SK-N-SH treated with all-trans-retinoic acid at 6 μM for 48 hours (cell line): ENCODE data around the gene TCTA.

Experiments used
- ATAC-seq: fragments of 200-7000 bp; cut with Tn5 transposase; 3 replicates; pipeline ENCODE4 v1.9.1; 2020; ENCODE audit warnings: mild to moderate bottlenecking, moderate library complexity
- ARNTL ChIP-seq: fragments of 450-650 bp; formaldehyde crosslinking; IDR thresholded peaks from 2 replicates; pipeline ENCODE4 v1.5.0; 2020; ENCODE audit warnings: low read depth, mild to moderate bottlenecking, moderate library complexity, borderline replicate concordance
- BACH2 ChIP-seq: fragments of 250-450 bp; sonication (Bioruptor Pico); IDR thresholded peaks from 2 replicates; pipeline ENCODE4 v1.9.0; 2021; ENCODE audit warnings: mild to moderate bottlenecking, borderline replicate concordance
- CREB5 ChIP-seq: fragments of 250-450 bp; sonication (Bioruptor Pico); IDR thresholded peaks from 2 replicates; pipeline ENCODE4 v1.5.1; 2020; ENCODE audit warnings: low read depth, mild to moderate bottlenecking, moderate library complexity
- CSDC2 ChIP-seq: fragments of 250-450 bp; sonication (Bioruptor Pico); IDR thresholded peaks from 2 replicates; pipeline ENCODE4 v1.5.0; 2020; ENCODE audit warnings: mild to moderate bottlenecking, moderate library complexity
- CSRNP3 ChIP-seq: fragments of 250-450 bp; sonication (Bioruptor Pico); IDR thresholded peaks from 2 replicates; pipeline ENCODE4 v1.5.1; 2021; ENCODE audit warnings: mild to moderate bottlenecking, moderate library complexity
- ESRRG ChIP-seq: fragments of 250-450 bp; sonication (Bioruptor Pico); IDR thresholded peaks from 2 replicates; pipeline ENCODE4 v1.6.1; 2021; ENCODE audit warnings: mild to moderate bottlenecking
- GLIS3 ChIP-seq: fragments of 250-450 bp; sonication (Bioruptor Pico); IDR thresholded peaks from 2 replicates; pipeline ENCODE4 v1.5.0; 2020; ENCODE audit warnings: mild to moderate bottlenecking, moderate library complexity
- OSR1 ChIP-seq: fragments of 250-450 bp; sonication (Bioruptor Pico); IDR thresholded peaks from 2 replicates; pipeline ENCODE4 v1.8.0; 2022; ENCODE audit warnings: moderate library complexity, mild to moderate bottlenecking, inconsistent platforms
- PATZ1 ChIP-seq: fragments of 250-450 bp; sonication (Bioruptor Pico); IDR thresholded peaks from 2 replicates; pipeline ENCODE4 v1.8.0; 2020; ENCODE audit warnings: mild to moderate bottlenecking, moderate library complexity, borderline replicate concordance
- PPARA ChIP-seq: fragments of 250-450 bp; sonication (Bioruptor Pico); IDR thresholded peaks from 2 replicates; pipeline ENCODE4 v1.5.0; 2020; ENCODE audit warnings: mild to moderate bottlenecking, borderline replicate concordance
- SNAI2 ChIP-seq: fragments of 250-450 bp; sonication (Bioruptor Pico); IDR thresholded peaks from 2 replicates; pipeline ENCODE4 v1.5.0; 2020; ENCODE audit warnings: mild to moderate bottlenecking, moderate library complexity
- TOX ChIP-seq: fragments of 250-450 bp; sonication (Bioruptor Pico); IDR thresholded peaks from 2 replicates; pipeline ENCODE4 v1.8.0; 2021; ENCODE audit warnings: mild to moderate bottlenecking, moderate library complexity, borderline replicate concordance
- TSHZ2 ChIP-seq: fragments of 250-450 bp; sonication (Bioruptor Pico); IDR thresholded peaks from 2 replicates; pipeline ENCODE4 v1.5.0; 2020; ENCODE audit warnings: mild to moderate bottlenecking, moderate library complexity
- ZC3H10 ChIP-seq: fragments of 250-450 bp; sonication (Bioruptor Pico); IDR thresholded peaks from 2 replicates; pipeline ENCODE4 v1.5.1; 2021; ENCODE audit warnings: mild to moderate bottlenecking, moderate library complexity
- ZFP3 ChIP-seq: fragments of 250-450 bp; sonication (Bioruptor Pico); IDR thresholded peaks from 2 replicates; pipeline ENCODE4 v1.5.0; 2020; ENCODE audit warnings: mild to moderate bottlenecking, moderate library complexity
- ZFP30 ChIP-seq: fragments of 450-650 bp; formaldehyde crosslinking; IDR thresholded peaks from 2 replicates; pipeline ENCODE4 v1.5.0; 2022; ENCODE audit warnings: mild to moderate bottlenecking, moderate library complexity
- ZNF565 ChIP-seq: fragments of 450-650 bp; formaldehyde crosslinking; conservative IDR thresholded peaks from 2 replicates; pipeline ENCODE4 v1.5.0; 2020; ENCODE audit warnings: low read depth, mild to moderate bottlenecking, moderate library complexity
- ZNF70 ChIP-seq: fragments of 450-650 bp; formaldehyde crosslinking; IDR thresholded peaks from 2 replicates; pipeline ENCODE4 v1.5.0; 2020; ENCODE audit warnings: mild to moderate bottlenecking, moderate library complexity
- ZNF8 ChIP-seq: fragments of 450-650 bp; formaldehyde crosslinking; IDR thresholded peaks from 2 replicates; pipeline ENCODE4 v1.5.0; 2020; ENCODE audit warnings: mild to moderate bottlenecking, moderate library complexity
- TF ChIP-seq, protein P1 (sequence below): fragments of 250-450 bp; sonication (Bioruptor Pico); IDR thresholded peaks from 2 replicates; pipeline ENCODE4 v1.8.0; 2021; ENCODE audit warnings: low read depth, mild to moderate bottlenecking, moderate library complexity, borderline replicate concordance

The TCTA gene

DNA sequence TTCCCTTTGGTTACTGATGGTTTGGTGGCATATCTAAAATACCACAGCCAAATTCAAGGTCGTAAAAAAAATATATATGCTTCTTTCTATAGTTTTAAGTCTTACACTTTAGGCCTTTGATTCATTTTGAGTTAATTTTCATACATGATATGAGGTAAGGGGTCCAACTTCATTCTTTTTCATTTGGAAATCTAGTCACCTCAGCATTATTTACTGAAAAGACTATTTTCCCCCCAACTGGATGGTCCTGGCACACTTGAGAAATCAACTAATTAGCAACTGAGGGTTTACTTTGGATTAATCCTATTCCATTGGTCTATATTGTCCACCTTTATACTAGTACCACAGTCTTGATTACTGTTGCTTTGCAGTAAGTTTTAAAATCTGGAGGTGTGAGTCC is 26.6 kb upstream of the TCTA start:
- TF ChIP-seq ZFP30 (CRISPR knock-in tag) (no peak), TOX (CRISPR knock-in tag) (no peak), CSRNP3 (no peak), ZC3H10 (no peak), PPARA (CRISPR knock-in tag) (no peak), OSR1 (CRISPR knock-in tag) (no peak), ZFP3 (CRISPR knock-in tag) (no peak), PATZ1 (no peak), ZNF565 (no peak), CSDC2 (CRISPR knock-in tag) (no peak), SNAI2 (CRISPR knock-in tag) (no peak), CREB5 (CRISPR knock-in tag) (no peak), ZNF8 (CRISPR knock-in tag) (no peak), TSHZ2 (no peak), ARNTL (CRISPR knock-in tag) (no peak)
- TF ChIP-seq, protein P1, sequence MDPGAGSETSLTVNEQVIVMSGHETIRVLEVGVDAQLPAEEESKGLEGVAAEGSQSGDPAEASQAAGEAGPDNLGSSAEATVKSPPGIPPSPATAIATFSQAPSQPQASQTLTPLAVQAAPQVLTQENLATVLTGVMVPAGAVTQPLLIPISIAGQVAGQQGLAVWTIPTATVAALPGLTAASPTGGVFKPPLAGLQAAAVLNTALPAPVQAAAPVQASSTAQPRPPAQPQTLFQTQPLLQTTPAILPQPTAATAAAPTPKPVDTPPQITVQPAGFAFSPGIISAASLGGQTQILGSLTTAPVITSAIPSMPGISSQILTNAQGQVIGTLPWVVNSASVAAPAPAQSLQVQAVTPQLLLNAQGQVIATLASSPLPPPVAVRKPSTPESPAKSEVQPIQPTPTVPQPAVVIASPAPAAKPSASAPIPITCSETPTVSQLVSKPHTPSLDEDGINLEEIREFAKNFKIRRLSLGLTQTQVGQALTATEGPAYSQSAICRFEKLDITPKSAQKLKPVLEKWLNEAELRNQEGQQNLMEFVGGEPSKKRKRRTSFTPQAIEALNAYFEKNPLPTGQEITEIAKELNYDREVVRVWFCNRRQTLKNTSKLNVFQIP = no peak
- TF ChIP-seq, all 23 proteins: peak for 0
- no peak for ATAC-seq

- TF ChIP-seq ZFP30 (CRISPR knock-in tag) (no peak), GLIS3 (no peak)
- ATAC-seq = no peak
These were observed 26.0 kb upstream of the TCTA start for GRCh38 chr3:49386056-49386756.

DNA sequence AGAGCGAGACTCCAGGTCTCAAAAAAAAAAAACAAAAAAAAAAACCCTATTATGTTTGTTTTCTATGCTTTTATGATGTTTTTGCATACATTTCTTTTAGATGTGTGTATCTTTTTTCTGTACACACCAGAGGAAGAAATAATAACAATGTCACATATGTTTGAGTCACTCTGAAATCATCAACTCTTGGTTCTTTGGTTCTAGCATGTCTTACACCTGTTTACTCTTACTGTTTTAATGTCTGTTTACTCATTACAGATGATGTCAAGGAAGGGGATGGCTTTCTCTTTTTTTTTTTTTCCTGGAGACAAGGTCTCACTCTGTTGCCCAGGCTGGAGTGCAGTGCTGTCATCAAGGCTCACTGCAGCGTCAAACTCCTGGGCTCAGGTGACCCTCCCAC is 24.5 kb upstream of the TCTA start:
- no peak for ATAC-seq
- TF ChIP-seq CSDC2 (CRISPR knock-in tag) = no peak
- no peak for TF ChIP-seq BACH2 (CRISPR knock-in tag)
- TF ChIP-seq PATZ1 = no peak
- TF ChIP-seq CSRNP3 = no peak
- no peak for TF ChIP-seq SNAI2 (CRISPR knock-in tag)
- TF ChIP-seq ZFP30 (CRISPR knock-in tag) = no peak
- TF ChIP-seq, protein P1 = no peak
- TF ChIP-seq ESRRG = no peak
- TF ChIP-seq ZNF70 (CRISPR knock-in tag) = no peak
- TF ChIP-seq CREB5 (CRISPR knock-in tag) = no peak
